PC-3 (cell line): ENCODE results near the gene ZNF335. TPM values are rescaled to one million over a fixed set of nuclear protein-coding genes. Genes with fewer than 3 reads are reported as not detected.

ENCODE experiments used
- ATAC-seq: fragments of 200-7000 bp; cut with Tn5 transposase; 2 replicates; pipeline ENCODE4 v1.9.1; 2020; ENCODE audit warnings: mild to moderate bottlenecking, moderate library complexity
- BruUV-seq: library from RNA; stranded (reverse); fragments of 400-500 nt; replicated peaks from 2 replicates; lab custom pipeline; 2021; lab: Mats Ljungman, UMichigan
- CTCF ChIA-PET: fragments of 300-600 bp; sonication (Branson Sonifier 250); formaldehyde crosslinking; loops from one replicate; lab custom pipeline; 2022; ENCODE audit warnings: antibody characterized with exemption; lab: Charles Lee
- POLR2A ChIA-PET: fragments of 300-600 bp; sonication (Branson Sonifier 250); formaldehyde crosslinking; loops from one replicate; lab custom pipeline; 2022; ENCODE audit warnings: antibody characterized with exemption; ENCODE audit not compliant: unreplicated experiment; lab: Charles Lee
- DNase-seq: peaks from one replicate; pipeline ENCODE4 v3.0.0-alpha.2; 2015
- H2AFZ ChIP-seq: fragments of 300-600 bp; sonication (generic); 2 replicates; pipeline ENCODE4 v1.6.0; 2016; ENCODE audit warnings: antibody characterized with exemption, low read length
- H3F3A ChIP-seq: fragments of 300-600 bp; sonication (generic); one replicate; pipeline ENCODE4 v1.6.0; 2017; ENCODE audit warnings: antibody characterized with exemption, low read length, control low read depth, mild to moderate bottlenecking; ENCODE audit not compliant: unreplicated experiment
- H3K27ac ChIP-seq: fragments of 300-600 bp; sonication (generic); 2 replicates; pipeline ENCODE4 v1.5.1; 2016; ENCODE audit warnings: mild to moderate bottlenecking, low read length
- H3K27me3 ChIP-seq: fragments of 300-600 bp; sonication (generic); 2 replicates; pipeline ENCODE4 v1.6.1; 2016; ENCODE audit warnings: low read length, mixed read lengths
- H3K36me3 ChIP-seq: fragments of 300-600 bp; sonication (generic); 2 replicates; pipeline ENCODE4 v1.6.1; 2016; ENCODE audit warnings: low read depth, mixed run types, low read length, mixed read lengths
- H3K4me1 ChIP-seq: fragments of 300-600 bp; sonication (generic); 2 replicates; pipeline ENCODE4 v1.5.1; 2016; ENCODE audit warnings: low read length; ENCODE audit not compliant: insufficient read depth
- H3K4me2 ChIP-seq: fragments of 300-600 bp; sonication (generic); 2 replicates; pipeline ENCODE4 v1.6.0; 2016; ENCODE audit warnings: low read length
- H3K4me3 ChIP-seq: fragments of 300-600 bp; sonication (generic); 2 replicates; pipeline ENCODE4 v1.5.1; 2016; ENCODE audit warnings: mild to moderate bottlenecking, low read length, mixed read lengths
- H3K79me2 ChIP-seq: fragments of 300-600 bp; sonication (generic); 2 replicates; pipeline ENCODE4 v1.6.1; 2017; ENCODE audit warnings: low read length, mixed read lengths
- H3K9ac ChIP-seq: fragments of 300-600 bp; sonication (generic); 2 replicates; pipeline ENCODE4 v1.6.0; 2016; ENCODE audit warnings: mild to moderate bottlenecking, low read length
- H3K9me2 ChIP-seq: fragments of 300-600 bp; sonication (generic); replicated peaks from 2 replicates; pipeline ENCODE4 v1.6.1; 2016; ENCODE audit warnings: mixed run types, low read length, mixed read lengths
- H3K9me3 ChIP-seq: fragments of 300-600 bp; sonication (generic); 2 replicates; pipeline ENCODE4 v1.6.1; 2016; ENCODE audit warnings: low read length, mixed read lengths
- H4K20me1 ChIP-seq: fragments of 300-600 bp; sonication (generic); 2 replicates; pipeline ENCODE4 v1.6.1; 2016; ENCODE audit warnings: low read length, mixed read lengths
- CTCF ChIP-seq: fragments of 300-600 bp; sonication (generic); conservative IDR thresholded peaks from 2 replicates; pipeline ENCODE4 v1.5.1; 2017; ENCODE audit warnings: antibody characterized with exemption, low read depth, mild to moderate bottlenecking, low read length
- EZH2 ChIP-seq: fragments of 300-600 bp; sonication (generic); IDR thresholded peaks from one replicate; pipeline ENCODE4 v1.6.1; 2017; ENCODE audit warnings: antibody characterized with exemption, mild to moderate bottlenecking, low read length; ENCODE audit not compliant: unreplicated experiment
- EZH2phosphoT487 ChIP-seq: fragments of 300-600 bp; sonication (generic); IDR thresholded peaks from 2 replicates; pipeline ENCODE4 v1.6.1; 2018; ENCODE audit warnings: mild to moderate bottlenecking, antibody characterized with exemption, low read length, borderline replicate concordance
- intact Hi-C: fragments of 100-400 bp; cut with micrococcal nuclease; formaldehyde crosslinking; loops from 2 replicates; pipeline ENCODE4 v1.9.0; 2023
- total RNA-seq: library from RNA; depleted of rRNA; stranded (reverse); fragments of >200 nt; gene quantifications from 2 replicates; pipeline ENCODE4 v1.2.3, GENCODE V29; 2014

The ZNF335 gene
- total RNA-seq, 1 experiment from 2014 or later = 36.9 TPM

GRCh38 chr20:45965169-45966002 lies 6.6 kb downstream of the ZNF335 start:
- Histone ChIP-seq H3K79me2 (peaks cover 24% of the 10 kb centered on the region), H3F3A (no peaks in the 10 kb centered on the region), H4K20me1 (0 out of 2 replicates have a peak, but pooled peaks cover 6% of the 10 kb centered on the region), H3K9me3 (no peaks in the 10 kb centered on the region), H3K36me3 (peaks cover 70% of the 10 kb centered on the region), H3K4me2 (no peak overlapping the region), H2AFZ (no peak overlapping the region), H3K9me2 (no peaks in the 10 kb centered on the region), H3K4me1 (peaks cover 12% of the 10 kb centered on the region), H3K27ac (no peak overlapping the region), H3K4me3 (no peak overlapping the region), H3K27me3 (no peaks in the 10 kb centered on the region), H3K9ac (no peak overlapping the region)
- DNase-seq (no peak), ATAC-seq (no peak)
- ChIA-PET CTCF (interaction anchor here (0.6 kb wide), 1 partner anchor 357 kb away, joined by 3 read pairs; no protein-coding TSS in a partner anchor), POLR2A (interaction anchor here (0.6 kb wide), 3 partner anchors 20 to 416 kb away, joined by 3 to 28 read pairs (median 6); no protein-coding TSS in a partner anchor)
- intact Hi-C loops = no loop called here
- TF ChIP-seq EZH2 (no peak), CTCF (no peak), EZH2phosphoT487 (no peak)
- BruUV-seq = no TSS peak

GRCh38 chr20:45964006-45964400 lies 8.0 kb downstream of the ZNF335 start:
- peaks cover 10% of the 10 kb centered on the region for H3K79me2 ChIP-seq
- H3K4me1 ChIP-seq = no peaks in the 10 kb centered on the region
- CTCF ChIA-PET = interaction anchor here (0.5 kb wide), 1 partner anchor 79 kb away, joined by 4 read pairs; no protein-coding TSS in a partner anchor
- no peaks in the 10 kb centered on the region for H3K27me3 ChIP-seq
- H3F3A ChIP-seq = no peaks in the 10 kb centered on the region
- intact Hi-C loops = no loop called here
- no peak overlapping the region for H3K4me3 ChIP-seq
- TF ChIP-seq CTCF (no peak), EZH2phosphoT487 (no peak), EZH2 (no peak)
- H2AFZ ChIP-seq = no peak overlapping the region
- no peak overlapping the region for H3K9ac ChIP-seq
- ATAC-seq (no peak), DNase-seq (no peak)
- BruUV-seq = no TSS peak
- H3K27ac ChIP-seq = no peak overlapping the region
- H3K9me2 ChIP-seq = no peaks in the 10 kb centered on the region
- no peaks in the 10 kb centered on the region for H3K9me3 ChIP-seq
- POLR2A ChIA-PET = no interaction called here
- H4K20me1 ChIP-seq = no peaks in the 10 kb centered on the region
- H3K4me2 ChIP-seq = no peak overlapping the region
- H3K36me3 ChIP-seq = peaks cover 76% of the 10 kb centered on the region
